HUES48 (cell line): ENCODE data around the gene GARIN5A.

Source experiments
- H3K27ac ChIP-seq: one replicate; pipeline ENCODE4 v1.7.0; 2013; ENCODE audit warnings: low read depth, low read length, inconsistent platforms
- H3K27me3 ChIP-seq: 2 replicates; pipeline ENCODE4 v1.6.1; 2013; ENCODE audit warnings: mild to moderate bottlenecking, low read length; ENCODE audit not compliant: control insufficient read depth, insufficient read depth
- H3K36me3 ChIP-seq: 2 replicates; pipeline ENCODE4 v1.6.1; 2013; ENCODE audit warnings: low read length; ENCODE audit not compliant: control insufficient read depth, insufficient read depth
- H3K4me1 ChIP-seq: 2 replicates; pipeline ENCODE4 v1.6.1; 2013; ENCODE audit warnings: mild to moderate bottlenecking, low read length; ENCODE audit not compliant: control insufficient read depth, insufficient read depth
- H3K4me3 ChIP-seq: 2 replicates; pipeline ENCODE4 v1.5.1; 2013; ENCODE audit warnings: mild to moderate bottlenecking, low read depth, low read length
- H3K9ac ChIP-seq: 2 replicates; pipeline ENCODE4 v1.6.1; 2013; ENCODE audit warnings: mild to moderate bottlenecking, low read depth, low read length, moderate library complexity
- H3K9me3 ChIP-seq: 2 replicates; pipeline ENCODE4 v1.6.1; 2013; ENCODE audit warnings: low read length; ENCODE audit not compliant: control insufficient read depth, insufficient read depth

The GARIN5A gene

GRCh38 chr19:50476224-50476906, at the start of gene GARIN5A, which contains the start of gene EMC10:
Gene GARIN5A (minus strand): TSS chr19:50476848. CDS start chr19:50476388, 460 bp downstream.
Gene EMC10 (plus strand): TSS chr19:50476507. CDS start chr19:50476545, 38 bp downstream.
- Histone ChIP-seq H3K4me1 (no peaks in the 10 kb centered on the region), H3K9me3 (0 out of 2 replicates have a peak, but pooled peaks cover 5% of the 10 kb centered on the region), H3K27ac (peak within 1 kb of the TSS; percentile 96), H3K36me3 (peaks cover 30% of the 10 kb centered on the region), H3K4me3 (peak within 1 kb of the TSS; percentile 90), H3K27me3 (no peaks in the 10 kb centered on the region), H3K9ac (peak within 1 kb of the TSS; percentile 88)

DNA sequence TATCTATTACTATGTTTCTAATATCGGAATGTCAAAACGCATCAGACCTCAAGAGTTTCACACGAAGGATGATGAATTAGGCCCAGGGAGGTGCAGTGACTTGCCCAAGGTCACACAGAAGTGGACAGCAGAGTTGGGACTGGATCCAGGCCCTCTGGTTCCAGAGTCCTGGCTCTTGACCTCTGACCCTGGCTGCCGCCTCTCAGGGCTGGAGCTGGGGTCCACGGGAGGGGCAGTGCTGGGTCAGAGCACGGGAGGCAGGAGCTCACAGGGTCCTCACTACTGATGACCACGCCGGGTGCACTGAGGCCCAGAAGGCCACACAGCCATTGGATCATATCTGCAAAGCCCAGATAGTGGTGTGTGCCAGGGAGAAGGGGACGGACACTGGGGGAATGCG, 46.2 kb upstream of the GARIN5A start:
- no peak overlapping the region for H3K4me3 ChIP-seq
- H3K9me3 ChIP-seq: no peaks in the 10 kb centered on the region; the same call in 1 of the 2 replicates
- H3K27ac ChIP-seq: no peak overlapping the region
- no peak overlapping the region for H3K9ac ChIP-seq
- H3K4me1 ChIP-seq: no peaks in the 10 kb centered on the region
- H3K27me3 ChIP-seq: no peaks in the 10 kb centered on the region
- H3K36me3 ChIP-seq: no peaks in the 10 kb centered on the region

DNA sequence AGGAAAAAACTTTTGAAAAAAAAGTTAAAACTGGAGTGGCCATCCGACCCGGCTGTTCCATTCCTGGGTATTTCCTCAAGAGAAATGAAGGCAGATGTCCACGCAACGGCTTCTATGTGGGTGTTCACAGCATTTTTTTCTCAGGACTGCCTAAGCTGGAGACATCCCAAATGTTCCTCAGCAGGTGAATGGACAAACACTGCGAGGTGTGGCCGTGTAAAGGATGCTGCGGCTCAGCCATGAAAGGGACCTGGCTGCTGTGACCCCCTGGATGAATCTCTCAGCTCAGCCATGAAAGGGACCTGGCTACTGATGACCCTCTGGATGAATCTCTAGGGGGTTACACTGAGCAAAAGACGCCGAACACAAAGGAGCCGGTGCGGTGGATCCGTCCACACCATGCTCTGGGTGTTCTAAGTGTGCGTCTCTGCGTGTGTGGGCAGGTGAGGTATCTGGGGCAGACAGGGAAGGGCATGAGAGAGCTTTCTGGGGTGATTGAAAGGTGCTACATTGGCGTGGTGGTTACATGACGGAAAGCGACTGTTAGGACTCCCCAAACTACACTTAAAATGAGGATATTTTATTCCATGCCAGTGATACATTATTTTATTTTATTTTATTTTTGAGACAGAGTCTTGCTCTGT, 44.3 kb upstream of the GARIN5A start:
- Histone ChIP-seq H3K36me3 (no peaks in the 10 kb centered on the region), H3K4me3 (no peak overlapping the region), H3K27ac (no peak overlapping the region), H3K9me3 (no peaks in the 10 kb centered on the region; the same call in 1 of the 2 replicates), H3K4me1 (no peaks in the 10 kb centered on the region), H3K9ac (no peak overlapping the region), H3K27me3 (no peaks in the 10 kb centered on the region)

DNA sequence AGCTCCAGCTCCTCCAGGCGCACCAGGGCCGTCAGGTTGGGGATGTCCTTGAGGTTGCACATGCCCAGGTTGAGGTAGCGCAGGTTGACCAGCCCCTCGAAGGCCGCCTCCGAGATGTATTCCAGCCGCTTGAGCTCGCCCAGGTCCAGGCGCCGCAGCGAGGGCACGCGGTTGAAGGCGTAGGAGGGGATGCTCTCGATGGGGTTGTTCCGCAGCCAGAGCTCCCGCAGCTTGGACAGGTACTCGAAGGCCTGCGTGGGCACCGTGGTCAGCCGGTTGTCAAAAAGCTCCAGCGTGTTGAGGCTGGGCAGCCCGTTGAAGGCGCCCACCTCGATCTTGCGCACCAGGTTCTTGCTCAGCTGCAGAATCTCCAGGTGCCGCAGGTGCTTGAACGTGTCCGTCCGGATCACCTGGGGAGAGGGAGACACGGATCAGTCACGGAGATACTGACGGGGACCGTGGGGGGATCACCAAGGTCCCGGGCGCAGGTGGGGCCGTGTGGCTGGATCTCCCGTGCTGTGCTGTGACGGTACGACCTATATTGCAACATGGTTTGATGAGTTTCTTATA, 42.4 kb upstream of the GARIN5A start:
- Histone ChIP-seq H3K36me3 (no peaks in the 10 kb centered on the region), H3K9me3 (no peaks in the 10 kb centered on the region; the same call in 1 of the 2 replicates), H3K27ac (no peak overlapping the region), H3K4me3 (no peak overlapping the region), H3K9ac (no peak overlapping the region), H3K4me1 (no peaks in the 10 kb centered on the region), H3K27me3 (no peaks in the 10 kb centered on the region)

DNA sequence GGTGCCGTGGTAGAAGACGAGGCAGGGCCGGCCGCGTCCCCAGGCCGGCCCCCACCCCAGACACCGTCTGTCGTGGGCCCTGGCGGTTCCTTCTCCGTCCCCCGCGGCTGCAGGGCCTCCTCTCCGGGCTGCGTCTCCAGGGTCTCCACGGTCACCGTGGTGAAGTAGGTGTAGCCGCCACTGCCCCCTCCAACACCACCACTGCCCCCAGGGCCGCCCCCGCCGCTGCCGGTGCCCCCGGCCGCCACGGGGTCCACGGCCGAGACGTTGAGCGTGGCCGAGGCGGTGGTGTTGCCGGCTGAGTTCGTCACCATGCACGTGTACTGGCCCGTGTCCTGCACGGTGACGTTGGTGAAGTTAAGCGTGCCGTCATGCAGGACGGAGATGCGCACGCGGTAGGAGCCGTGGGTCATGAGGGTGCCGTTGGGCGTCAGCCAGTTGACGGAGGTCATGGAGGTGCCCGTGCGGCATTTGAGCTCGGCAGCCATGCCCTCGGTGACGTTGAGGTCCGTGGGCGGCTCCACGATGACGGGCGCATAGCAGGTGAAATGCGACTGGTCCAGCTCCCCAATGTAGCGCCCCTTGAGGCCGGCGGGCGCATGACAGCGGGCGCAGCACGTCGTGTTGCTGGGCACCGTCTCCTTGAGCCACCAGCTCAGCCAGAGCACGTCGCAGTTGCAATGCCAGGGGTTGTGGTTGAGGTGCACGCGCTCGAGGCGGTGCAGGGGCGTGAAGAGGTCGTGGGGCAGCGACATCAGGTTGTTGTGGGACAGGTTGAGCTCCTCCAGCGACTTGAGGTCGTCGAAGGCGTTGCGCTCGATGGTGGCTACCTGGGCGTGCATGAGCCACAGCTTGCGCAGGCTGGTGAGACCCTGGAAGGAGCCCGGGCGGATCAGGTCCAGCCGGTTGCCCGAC, 41.7 kb upstream of the GARIN5A start:
- Histone ChIP-seq H3K4me3 (no peak overlapping the region), H3K27ac (no peak overlapping the region), H3K9ac (no peak overlapping the region), H3K4me1 (no peaks in the 10 kb centered on the region), H3K9me3 (no peaks in the 10 kb centered on the region; the same call in 1 of the 2 replicates), H3K27me3 (no peaks in the 10 kb centered on the region), H3K36me3 (no peaks in the 10 kb centered on the region)

GRCh38 chr19:50517704-50518075, 41.0 kb upstream of the GARIN5A start:
- Histone ChIP-seq H3K4me1 (no peaks in the 10 kb centered on the region), H3K9ac (no peak overlapping the region), H3K9me3 (no peaks in the 10 kb centered on the region; the same call in 1 of the 2 replicates), H3K36me3 (no peaks in the 10 kb centered on the region), H3K27me3 (no peaks in the 10 kb centered on the region), H3K4me3 (no peak overlapping the region), H3K27ac (no peak overlapping the region)

- H3K27me3 ChIP-seq: no peaks in the 10 kb centered on the region
- H3K36me3 ChIP-seq: no peaks in the 10 kb centered on the region
- H3K4me1 ChIP-seq: no peaks in the 10 kb centered on the region
- no peak overlapping the region for H3K4me3 ChIP-seq
- no peaks in the 10 kb centered on the region; the same call in 1 of the 2 replicates for H3K9me3 ChIP-seq
- H3K27ac ChIP-seq: no peak overlapping the region
- H3K9ac ChIP-seq: no peak overlapping the region
Observed at GRCh38 chr19:50516964-50517703, 40.5 kb upstream of the GARIN5A start.

DNA sequence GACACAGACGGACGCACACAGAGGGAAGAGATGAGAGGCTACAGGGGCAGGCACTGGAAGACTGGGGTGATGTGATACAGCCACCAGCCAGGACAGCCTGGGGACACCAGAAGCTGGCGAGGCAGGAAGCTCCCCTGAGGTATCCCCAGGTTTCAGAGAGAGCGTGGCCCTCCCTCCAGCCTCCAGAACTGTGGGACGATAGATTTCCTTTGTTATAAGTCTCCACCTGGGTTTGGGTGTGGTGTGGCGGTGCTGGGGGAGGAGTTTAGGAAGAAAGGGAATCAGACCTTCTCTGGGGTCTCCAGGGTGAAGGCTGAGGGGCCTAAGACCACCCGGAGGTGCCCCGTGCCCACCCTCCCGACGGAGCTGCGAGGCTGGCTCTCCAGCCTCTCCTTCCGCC, 39.8 kb upstream of the GARIN5A start:
- H3K9ac ChIP-seq: no peak overlapping the region
- no peaks in the 10 kb centered on the region for H3K4me1 ChIP-seq
- no peaks in the 10 kb centered on the region for H3K27me3 ChIP-seq
- H3K27ac ChIP-seq: no peak overlapping the region
- H3K4me3 ChIP-seq: no peak overlapping the region
- H3K36me3 ChIP-seq: no peaks in the 10 kb centered on the region
- no peaks in the 10 kb centered on the region; the same call in 1 of the 2 replicates for H3K9me3 ChIP-seq

DNA sequence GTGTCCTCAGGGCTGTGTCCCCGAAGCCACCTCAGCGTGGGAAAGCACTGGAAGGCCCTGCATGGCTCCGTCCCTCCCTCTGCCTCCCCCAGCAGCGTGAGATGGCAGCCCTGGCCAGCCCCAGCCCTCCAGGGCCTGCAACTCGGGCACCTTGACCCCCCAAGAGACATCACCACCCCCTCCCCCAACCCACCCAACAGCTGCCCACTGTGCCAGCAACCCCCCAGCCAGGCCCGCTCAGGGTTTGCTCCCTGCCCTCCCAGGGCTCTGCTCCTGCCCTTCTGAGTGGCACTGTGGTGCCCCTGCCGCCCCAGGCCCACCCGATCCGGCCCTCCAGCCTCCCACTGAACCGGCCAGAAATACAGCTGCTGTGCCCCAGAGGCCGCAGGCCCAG, 38.5 kb upstream of the GARIN5A start:
- no peak overlapping the region for H3K27ac ChIP-seq
- H3K9me3 ChIP-seq: no peaks in the 10 kb centered on the region
- H3K27me3 ChIP-seq: no peaks in the 10 kb centered on the region
- H3K4me1 ChIP-seq: no peaks in the 10 kb centered on the region; the same call in 1 of the 2 replicates
- H3K9ac ChIP-seq: no peak overlapping the region
- no peaks in the 10 kb centered on the region for H3K36me3 ChIP-seq
- H3K4me3 ChIP-seq: no peak overlapping the region
